K562 (cell line): Measurements from ENCODE around the gene EMILIN3. TPM values are rescaled to one million over a fixed set of nuclear protein-coding genes. Genes with fewer than 3 reads are reported as not detected.

Source experiments
- ATAC-seq: fragments of 200-7000 bp; cut with Tn5 transposase; 3 replicates; pipeline ENCODE4 v1.9.1; 2020; ENCODE audit warnings: moderate library complexity
- BruUV-seq: library from RNA; stranded (reverse); fragments of 400-500 nt; replicated peaks from 2 replicates; lab custom pipeline; 2021; lab: Mats Ljungman, UMichigan
- CTCF ChIA-PET: fragments of 300-600 bp; formaldehyde crosslinking; extraction: SDS; loops from one replicate; lab custom pipeline; 2021; ENCODE audit warnings: low intra/inter-chr PET ratio; lab: Yijun Ruan, JAX
- POLR2A ChIA-PET: fragments of 300-600, 350-650 bp; sonication (Branson Sonifier 250); formaldehyde crosslinking; extraction: SDS; loops from one replicate; lab custom pipeline; 2021; ENCODE audit warnings: antibody characterized with exemption, inconsistent platforms; lab: Yijun Ruan, JAX
- DNase-seq, 4 experiments: peaks; one replicate each; pipeline versions ENCODE4 v3.0.0 to v3.0.0-alpha.2; 2011 to 2018; ENCODE audit warnings: low spot score in 3 of 4, mixed read lengths in 3 of 4; ENCODE audit errors: extremely low read depth in 1 of 4
- FAIRE-seq: peaks from 2 replicates; lab custom pipeline; 2011; peaks lifted over from hg19 to GRCh38; lab: Jason Lieb, UNC
- H2AFZ ChIP-seq: 2 replicates; pipeline ENCODE4 v1.6.0; 2011; ENCODE audit warnings: low read depth, low read length, control low read depth, inconsistent platforms
- H3K27ac ChIP-seq: fragments of 200-600 bp; 3 replicates; pipeline ENCODE4 v1.8.0; 2011; ENCODE audit warnings: low read depth, mild to moderate bottlenecking, control low read depth, inconsistent platforms, low read length, moderate library complexity, mixed read lengths; ENCODE audit errors: extremely low read depth
- H3K27me3 ChIP-seq, 2 experiments: fragments of 300-600 bp in 1 of 2; 2 replicates in 1 of 2; 3 replicates in 1 of 2; pipeline versions ENCODE4 v1.6.0 to v1.8.0; 2011; ENCODE audit warnings: inconsistent platforms in 2 of 2, low read length in 2 of 2, mild to moderate bottlenecking in 1 of 2, mixed read lengths in 1 of 2, moderate library complexity in 1 of 2; ENCODE audit not compliant: control insufficient read depth in 2 of 2, insufficient read depth in 2 of 2
- H3K36me3 ChIP-seq: fragments of 300-600 bp; 3 replicates; pipeline ENCODE4 v1.8.0; 2011; ENCODE audit warnings: mild to moderate bottlenecking, low read length, inconsistent platforms; ENCODE audit not compliant: control insufficient read depth, insufficient read depth
- H3K4me1 ChIP-seq, 2 experiments: fragments of 200-600 bp in 1 of 2; replicated peaks in 1 of 2; 2 replicates in 1 of 2; 3 replicates in 1 of 2; pipeline versions ENCODE4 v1.5.1 to v1.8.0; 2011; ENCODE audit warnings: inconsistent platforms in 2 of 2, low read length in 2 of 2, mild to moderate bottlenecking in 1 of 2, mixed read lengths in 1 of 2, moderate library complexity in 1 of 2; ENCODE audit not compliant: control insufficient read depth in 2 of 2, insufficient read depth in 2 of 2
- H3K4me2 ChIP-seq: 2 replicates; pipeline ENCODE4 v1.6.1; 2011; ENCODE audit warnings: low read length, control low read depth, inconsistent platforms, mixed read lengths; ENCODE audit not compliant: insufficient read depth
- H3K4me3 ChIP-seq: fragments of 200-600 bp; sonication (generic), shearing (Covaris generic); 2 replicates; pipeline ENCODE4 v1.5.1; 2016; ENCODE audit warnings: control low read depth, inconsistent platforms
- H3K79me2 ChIP-seq: fragments of 200-600 bp; 3 replicates; pipeline ENCODE4 v1.8.0; 2011; ENCODE audit warnings: low read length, inconsistent platforms; ENCODE audit not compliant: control insufficient read depth, insufficient read depth
- H3K9ac ChIP-seq, 2 experiments: 2 replicates each; pipeline versions ENCODE4 v1.6.0 to v1.6.1; 2011; ENCODE audit warnings: low read depth in 2 of 2, low read length in 2 of 2, control low read depth in 1 of 2, inconsistent platforms in 1 of 2, mild to moderate bottlenecking in 1 of 2, mixed read lengths in 1 of 2; ENCODE audit not compliant: insufficient read depth in 1 of 2
- H3K9me1 ChIP-seq: one replicate; pipeline ENCODE4 v1.6.0; 2011; ENCODE audit warnings: inconsistent platforms, mild to moderate bottlenecking, low read length, moderate library complexity; ENCODE audit not compliant: control insufficient read depth, insufficient read depth
- H3K9me3 ChIP-seq: replicated peaks from 2 replicates; pipeline ENCODE4 v1.5.1; 2011; ENCODE audit warnings: low read depth, low read length, inconsistent platforms; ENCODE audit not compliant: control insufficient read depth, insufficient read depth
- H4K20me1 ChIP-seq: replicated peaks from 2 replicates; pipeline ENCODE4 v1.6.1; 2011; ENCODE audit warnings: low read length, inconsistent platforms, mixed read lengths; ENCODE audit not compliant: control insufficient read depth, insufficient read depth
- NFIC ChIP-seq: fragments of 450-650 bp; IDR thresholded peaks from 2 replicates; pipeline ENCODE4 v1.6.1; 2017; ENCODE audit warnings: mild to moderate bottlenecking, inconsistent platforms
- ZNF121 ChIP-seq: sonication (generic); formaldehyde crosslinking; conservative IDR thresholded peaks from 2 replicates; pipeline ENCODE4 v1.8.0; 2022; ENCODE audit warnings: missing genetic modification reagents
- WGBS: fragments of 100-300 bp; shearing (Covaris generic); methylation state at CpG from one replicate; pipeline ENCODE4 v1.1.6; 2016; ENCODE audit warnings: low coverage, mixed read lengths; ENCODE audit not compliant: insufficient coverage; ENCODE audit errors: missing lambda C conversion rate; 5-methylcytosine and 5-hydroxymethylcytosine counted together
- in situ Hi-C: fragments of 300-500 bp; cut with MboI; formaldehyde crosslinking; loops from 4 replicates; pipeline ENCODE4 v1.15.0; 2018; ENCODE audit warnings: inconsistent platforms, mixed read lengths
- intact Hi-C: fragments of 100-400 bp; cut with micrococcal nuclease; formaldehyde crosslinking; loops from 2 replicates; pipeline ENCODE4 v1.14.2; 2022
- polyA plus RNA-seq, 8 experiments: library from polyadenylated mRNA; depleted of rRNA in 4 of 8; stranded (reverse) in 5 of 8; unstranded in 3 of 8; fragments of >200 nt; fragmentation: Nextera tagmentation in 2 of 8; fragmentation: Illumina TruSeq in 1 of 8; extraction: Ambion mirVana in 2 of 8; extraction: Trizol in 1 of 8; gene quantifications; 2 replicates each; pipeline versions ENCODE4 v1.2.1 to v1.2.3, GENCODE V29; 2011 to 2014; ENCODE audit warnings: inconsistent platforms in 1 of 8, missing spikeins in 1 of 8
- total RNA-seq, 7 experiments: library from RNA; depleted of rRNA in 6 of 7; stranded (reverse); fragments of >200 nt in 6 of 7; fragmentation: Illumina TruSeq in 2 of 7; extraction: Trizol in 2 of 7; gene quantifications; 2 replicates each; pipeline versions ENCODE4 v1.2.1 to v1.2.3, GENCODE V29; 2011 to 2021; ENCODE audit warnings: low replicate concordance in 1 of 7
- TF ChIP-seq, protein P1 (sequence below): sonication (generic); formaldehyde crosslinking; IDR thresholded peaks from 2 replicates; pipeline ENCODE4 v1.8.0; 2023; ENCODE audit warnings: missing genetic modification reagents, mild to moderate bottlenecking, borderline replicate concordance

Gene EMILIN3
- total and polyA plus RNA-seq, 9 of the 15 experiments (the other 6 are each of a cell fraction or from before 2014, with no cell fraction given) = 0.01 to 0.07 TPM; not detected in 7

DNA sequence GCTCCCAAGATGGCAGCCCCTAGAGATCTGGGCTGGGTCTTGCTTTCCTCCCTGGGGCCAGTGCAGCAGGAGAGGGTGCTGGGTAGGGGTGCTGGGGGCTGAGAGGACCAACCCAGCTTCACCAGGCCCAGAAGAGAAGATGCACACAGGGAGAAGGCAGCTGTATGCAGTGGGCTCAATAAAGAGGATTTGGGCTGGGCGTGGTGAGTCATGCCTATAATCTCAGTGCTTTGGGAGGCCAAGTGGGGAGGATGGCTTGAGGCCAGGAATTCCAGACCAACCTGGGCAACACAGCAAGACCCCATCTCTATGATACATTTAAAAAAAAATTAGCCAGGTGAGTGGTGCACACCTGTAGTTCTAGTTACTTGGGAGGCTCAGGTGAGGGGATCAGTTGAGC is 25.7 kb upstream of the EMILIN3 start:
- TF ChIP-seq ZNF121 (CRISPR knock-in tag) = peak; percentile 87
- peak; percentile 35; the same call in 1 of the 2 replicates for TF ChIP-seq NFIC
- TF ChIP-seq, protein P1, sequence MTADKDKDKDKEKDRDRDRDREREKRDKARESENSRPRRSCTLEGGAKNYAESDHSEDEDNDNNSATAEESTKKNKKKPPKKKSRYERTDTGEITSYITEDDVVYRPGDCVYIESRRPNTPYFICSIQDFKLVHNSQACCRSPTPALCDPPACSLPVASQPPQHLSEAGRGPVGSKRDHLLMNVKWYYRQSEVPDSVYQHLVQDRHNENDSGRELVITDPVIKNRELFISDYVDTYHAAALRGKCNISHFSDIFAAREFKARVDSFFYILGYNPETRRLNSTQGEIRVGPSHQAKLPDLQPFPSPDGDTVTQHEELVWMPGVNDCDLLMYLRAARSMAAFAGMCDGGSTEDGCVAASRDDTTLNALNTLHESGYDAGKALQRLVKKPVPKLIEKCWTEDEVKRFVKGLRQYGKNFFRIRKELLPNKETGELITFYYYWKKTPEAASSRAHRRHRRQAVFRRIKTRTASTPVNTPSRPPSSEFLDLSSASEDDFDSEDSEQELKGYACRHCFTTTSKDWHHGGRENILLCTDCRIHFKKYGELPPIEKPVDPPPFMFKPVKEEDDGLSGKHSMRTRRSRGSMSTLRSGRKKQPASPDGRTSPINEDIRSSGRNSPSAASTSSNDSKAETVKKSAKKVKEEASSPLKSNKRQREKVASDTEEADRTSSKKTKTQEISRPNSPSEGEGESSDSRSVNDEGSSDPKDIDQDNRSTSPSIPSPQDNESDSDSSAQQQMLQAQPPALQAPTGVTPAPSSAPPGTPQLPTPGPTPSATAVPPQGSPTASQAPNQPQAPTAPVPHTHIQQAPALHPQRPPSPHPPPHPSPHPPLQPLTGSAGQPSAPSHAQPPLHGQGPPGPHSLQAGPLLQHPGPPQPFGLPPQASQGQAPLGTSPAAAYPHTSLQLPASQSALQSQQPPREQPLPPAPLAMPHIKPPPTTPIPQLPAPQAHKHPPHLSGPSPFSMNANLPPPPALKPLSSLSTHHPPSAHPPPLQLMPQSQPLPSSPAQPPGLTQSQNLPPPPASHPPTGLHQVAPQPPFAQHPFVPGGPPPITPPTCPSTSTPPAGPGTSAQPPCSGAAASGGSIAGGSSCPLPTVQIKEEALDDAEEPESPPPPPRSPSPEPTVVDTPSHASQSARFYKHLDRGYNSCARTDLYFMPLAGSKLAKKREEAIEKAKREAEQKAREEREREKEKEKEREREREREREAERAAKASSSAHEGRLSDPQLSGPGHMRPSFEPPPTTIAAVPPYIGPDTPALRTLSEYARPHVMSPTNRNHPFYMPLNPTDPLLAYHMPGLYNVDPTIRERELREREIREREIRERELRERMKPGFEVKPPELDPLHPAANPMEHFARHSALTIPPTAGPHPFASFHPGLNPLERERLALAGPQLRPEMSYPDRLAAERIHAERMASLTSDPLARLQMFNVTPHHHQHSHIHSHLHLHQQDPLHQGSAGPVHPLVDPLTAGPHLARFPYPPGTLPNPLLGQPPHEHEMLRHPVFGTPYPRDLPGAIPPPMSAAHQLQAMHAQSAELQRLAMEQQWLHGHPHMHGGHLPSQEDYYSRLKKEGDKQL (CRISPR knock-in tag) = no peak
- no peak overlapping the region for H3K27ac ChIP-seq
- no peak overlapping the region for H2AFZ ChIP-seq
- H3K27me3 ChIP-seq = peaks cover 0 to 10% of the 10 kb centered on the region in 2 experiments; a peak in 1 of 5 replicates
- H3K4me2 ChIP-seq = no peak overlapping the region
- intact Hi-C loops (no loop called here), in situ Hi-C loops (no loop called here)
- H3K9ac ChIP-seq = no peak overlapping the region
- 0% methylated on average over 1 of the region's 1 CpG for WGBS
- H3K4me1 ChIP-seq = peaks cover 1 to 3% of the 10 kb centered on the region in 2 experiments; a peak in 3 of 5 replicates
- H3K79me2 ChIP-seq = no peaks in the 10 kb centered on the region
- no peaks in the 10 kb centered on the region for H4K20me1 ChIP-seq
- no TSS peak for BruUV-seq
- no peaks in the 10 kb centered on the region for H3K9me1 ChIP-seq
- ATAC-seq = no peak
- ChIA-PET CTCF (no interaction called here), POLR2A (interaction anchor here (0.6 kb wide), 1 partner anchor 938 kb away, joined by 4 read pairs; no protein-coding TSS in a partner anchor)
- FAIRE-seq = no peak
- H3K4me3 ChIP-seq = no peak overlapping the region
- no peaks in the 10 kb centered on the region for H3K36me3 ChIP-seq
- DNase-seq = no peak
- H3K9me3 ChIP-seq = no peaks in the 10 kb centered on the region
